IMR-90 (cell line): Measurements from ENCODE around the gene DPP10. TPM values are rescaled to one million over a fixed set of nuclear protein-coding genes. Genes with fewer than 3 reads are reported as not detected.

Source experiments
- ATAC-seq: fragments of 200-7000 bp; cut with Tn5 transposase; 2 replicates; pipeline ENCODE4 v1.9.1; 2020; ENCODE audit warnings: low read depth, mild to moderate bottlenecking, moderate library complexity
- BruUV-seq: library from RNA; stranded (reverse); fragments of 400-500 nt; replicated peaks from 2 replicates; lab custom pipeline; 2021; lab: Mats Ljungman, UMichigan
- CTCF ChIA-PET: fragments of 300-600 bp; formaldehyde crosslinking; extraction: SDS; loops from one replicate; lab custom pipeline; 2021; ENCODE audit warnings: antibody characterized with exemption; lab: Yijun Ruan, JAX
- POLR2A ChIA-PET: fragments of 300-600 bp; sonication (Branson Sonifier 250); formaldehyde crosslinking; loops from one replicate; lab custom pipeline; 2022; ENCODE audit warnings: antibody characterized with exemption; ENCODE audit not compliant: unreplicated experiment; lab: Charles Lee
- DNase-seq: peaks from one replicate; pipeline ENCODE4 v3.0.0; 2013
- H2AFZ ChIP-seq: replicated peaks from 2 replicates; pipeline ENCODE3; 2013; ENCODE audit warnings: low read length, mild to moderate bottlenecking; ENCODE audit not compliant: poor library complexity
- H2AK5ac ChIP-seq: 2 replicates; pipeline ENCODE4 v1.6.1; 2013; ENCODE audit warnings: low read depth, low read length, inconsistent platforms
- H2AK9ac ChIP-seq: replicated peaks from 2 replicates; pipeline ENCODE3; 2013; ENCODE audit warnings: mild to moderate bottlenecking, low read depth, low read length, moderate library complexity; ENCODE audit not compliant: poor library complexity
- H2BK120ac ChIP-seq: 2 replicates; pipeline ENCODE4 v1.6.1; 2013; ENCODE audit warnings: low read depth, low read length, inconsistent platforms
- H2BK15ac ChIP-seq: 3 replicates; pipeline ENCODE4 v1.6.1; 2013; ENCODE audit warnings: low read depth, low read length, inconsistent platforms
- H2BK20ac ChIP-seq: 2 replicates; pipeline ENCODE4 v1.6.1; 2013; ENCODE audit warnings: low read depth, mild to moderate bottlenecking, inconsistent platforms, low read length, moderate library complexity
- H2BK5ac ChIP-seq: 2 replicates; pipeline ENCODE4 v1.6.1; 2013; ENCODE audit warnings: mild to moderate bottlenecking, low read depth, low read length, inconsistent platforms; ENCODE audit not compliant: poor library complexity, severe bottlenecking
- H3K14ac ChIP-seq: replicated peaks from 2 replicates; pipeline ENCODE4 v1.6.1; 2013; ENCODE audit warnings: low read depth, low read length, inconsistent platforms
- H3K18ac ChIP-seq: 2 replicates; pipeline ENCODE4 v1.6.1; 2013; ENCODE audit warnings: low read depth, low read length, control low read depth
- H3K23ac ChIP-seq: 2 replicates; pipeline ENCODE4 v1.6.1; 2013; ENCODE audit warnings: low read depth, low read length, inconsistent platforms
- H3K27ac ChIP-seq: 2 replicates; pipeline ENCODE4 v1.5.1; 2013; ENCODE audit warnings: mild to moderate bottlenecking, control low read depth, low read length; ENCODE audit not compliant: insufficient read depth
- H3K27me3 ChIP-seq: 2 replicates; pipeline ENCODE4 v1.6.1; 2013; ENCODE audit warnings: low read length; ENCODE audit not compliant: control insufficient read depth, insufficient read depth
- H3K36me3 ChIP-seq: 2 replicates; pipeline ENCODE4 v1.6.1; 2013; ENCODE audit warnings: low read length, mixed read lengths; ENCODE audit not compliant: control insufficient read depth, insufficient read depth
- H3K4ac ChIP-seq: 2 replicates; pipeline ENCODE4 v1.6.1; 2013; ENCODE audit warnings: low read depth, low read length, inconsistent platforms
- H3K4me1 ChIP-seq: 2 replicates; pipeline ENCODE4 v1.6.1; 2013; ENCODE audit warnings: low read length, mixed read lengths; ENCODE audit not compliant: control insufficient read depth, insufficient read depth
- H3K4me2 ChIP-seq: 2 replicates; pipeline ENCODE4 v1.6.1; 2013; ENCODE audit warnings: low read depth, mild to moderate bottlenecking, control low read depth, low read length, moderate library complexity
- H3K4me3 ChIP-seq: 2 replicates; pipeline ENCODE4 v1.5.1; 2013; ENCODE audit warnings: low read depth, mild to moderate bottlenecking, control low read depth, low read length, moderate library complexity; ENCODE audit not compliant: insufficient read depth
- H3K56ac ChIP-seq: 2 replicates; pipeline ENCODE4 v1.6.1; 2013; ENCODE audit warnings: low read length, inconsistent platforms; ENCODE audit not compliant: insufficient read depth; ENCODE audit errors: extremely low read depth
- H3K79me1 ChIP-seq, 2 experiments: 2 replicates each; pipeline ENCODE4 v1.6.1; 2013; ENCODE audit warnings: low read length in 2 of 2, inconsistent platforms in 1 of 2, low read depth in 1 of 2
- H3K9ac ChIP-seq: 2 replicates; pipeline ENCODE4 v1.6.1; 2013; ENCODE audit warnings: low read depth, low read length, control low read depth
- H3K9me1 ChIP-seq: 2 replicates; pipeline ENCODE4 v1.6.1; 2013; ENCODE audit warnings: low read length, inconsistent platforms; ENCODE audit not compliant: insufficient read depth
- H3K9me3 ChIP-seq: 2 replicates; pipeline ENCODE4 v1.6.1; 2013; ENCODE audit warnings: low read length; ENCODE audit not compliant: control insufficient read depth, insufficient read depth
- H4K20me1 ChIP-seq: 2 replicates; pipeline ENCODE4 v1.6.1; 2013; ENCODE audit warnings: low read length, inconsistent platforms; ENCODE audit not compliant: insufficient read depth
- H4K5ac ChIP-seq: 2 replicates; pipeline ENCODE4 v1.6.1; 2013; ENCODE audit warnings: mild to moderate bottlenecking, low read depth, low read length, control low read depth
- H4K8ac ChIP-seq, 2 experiments: 2 replicates each; pipeline ENCODE4 v1.6.1; 2013; ENCODE audit warnings: low read depth in 2 of 2, low read length in 2 of 2, control low read depth in 1 of 2, inconsistent platforms in 1 of 2
- H4K91ac ChIP-seq: 2 replicates; pipeline ENCODE4 v1.6.1; 2013; ENCODE audit warnings: low read depth, low read length, inconsistent platforms; ENCODE audit not compliant: insufficient read depth
- BHLHE40 ChIP-seq: fragments of 150-350 bp; IDR thresholded peaks from 2 replicates; pipeline ENCODE4 v1.6.1; 2016; ENCODE audit warnings: mild to moderate bottlenecking, low read depth, low read length
- CEBPB ChIP-seq: IDR thresholded peaks from 2 replicates; pipeline ENCODE4 v1.6.1; 2012; ENCODE audit warnings: low read depth, low read length, improper control_type of control experiment
- CHD1 ChIP-seq: IDR thresholded peaks from 2 replicates; pipeline ENCODE4 v1.6.1; 2012; ENCODE audit warnings: low read depth, low read length, improper control_type of control experiment
- CTCF ChIP-seq: conservative IDR thresholded peaks from 2 replicates; pipeline ENCODE4 v1.5.1; 2012; ENCODE audit warnings: mild to moderate bottlenecking, low read depth, low read length, improper control_type of control experiment
- FOS ChIP-seq: fragments of 150-350 bp; IDR thresholded peaks from 2 replicates; pipeline ENCODE4 v1.6.1; 2016; ENCODE audit warnings: low read depth, low read length
- MAZ ChIP-seq: IDR thresholded peaks from 2 replicates; pipeline ENCODE4 v1.6.1; 2012; ENCODE audit warnings: low read depth, mild to moderate bottlenecking, low read length, improper control_type of control experiment, moderate library complexity, borderline replicate concordance
- MXI1 ChIP-seq: IDR thresholded peaks from 2 replicates; pipeline ENCODE4 v1.6.1; 2012; ENCODE audit warnings: low read depth, mild to moderate bottlenecking, low read length, moderate library complexity, borderline replicate concordance
- NFE2L2 ChIP-seq: fragments of 150-350 bp; IDR thresholded peaks from 2 replicates; pipeline ENCODE4 v1.6.1; 2016; ENCODE audit warnings: low read depth, mild to moderate bottlenecking, low read length
- POLR2A ChIP-seq: IDR thresholded peaks from 2 replicates; pipeline ENCODE4 v1.6.1; 2012; ENCODE audit warnings: mild to moderate bottlenecking, low read depth, low read length
- RAD21 ChIP-seq: IDR thresholded peaks from 2 replicates; pipeline ENCODE4 v1.6.1; 2012; ENCODE audit warnings: low read length, improper control_type of control experiment
- RCOR1 ChIP-seq: IDR thresholded peaks from 2 replicates; pipeline ENCODE4 v1.6.1; 2012; ENCODE audit warnings: mild to moderate bottlenecking, low read length, improper control_type of control experiment; ENCODE audit not compliant: insufficient replicate concordance
- RFX5 ChIP-seq: IDR thresholded peaks from 2 replicates; pipeline ENCODE4 v1.8.0; 2012; ENCODE audit warnings: low read depth, mild to moderate bottlenecking, low read length, moderate library complexity
- SMC3 ChIP-seq: fragments of 150-350 bp; IDR thresholded peaks from 2 replicates; pipeline ENCODE4 v1.6.1; 2016; ENCODE audit warnings: low read depth, mild to moderate bottlenecking, antibody characterized with exemption, low read length, moderate library complexity
- WGBS, 2 experiments: methylation state at CpG; one replicate each; pipeline versions ENCODE4 v1.1.5 to v1.1.7; 2013; ENCODE audit warnings: missing lambda C conversion rate in 2 of 2; ENCODE audit not compliant: insufficient read length in 1 of 2; ENCODE audit errors: extremely low coverage in 2 of 2; 5-methylcytosine and 5-hydroxymethylcytosine counted together
- dilution Hi-C: fragments of 300-500 bp; cut with HindIII; formaldehyde crosslinking; loops from one replicate; pipeline ENCODE4 v1.14.3; 2018; ENCODE audit warnings: low sequenced_read_pairs; ENCODE audit not compliant: unreplicated experiment
- in situ Hi-C: fragments of 300-500 bp; cut with MboI; formaldehyde crosslinking; loops from 3 replicates; pipeline ENCODE4 v1.14.3; 2019; ENCODE audit warnings: low sequenced_read_pairs, inconsistent platforms, mixed read lengths
- intact Hi-C: fragments of 100-400 bp; cut with micrococcal nuclease; formaldehyde crosslinking; loops from 2 replicates; pipeline ENCODE4 v1.10.0; 2022
- polyA plus RNA-seq, 3 experiments: library from polyadenylated mRNA; depleted of rRNA; stranded (reverse); fragments of >200 nt; gene quantifications; 2 replicates each; pipeline ENCODE4 v1.2.3, GENCODE V29; 2012; ENCODE audit warnings: low replicate concordance in 1 of 3
- total RNA-seq: library from RNA; depleted of rRNA; stranded (reverse); fragments of >200 nt; gene quantifications from 2 replicates; pipeline ENCODE4 v1.2.3, GENCODE V29; 2012
- TF ChIP-seq, protein P1 (sequence below): fragments of 150-350 bp; IDR thresholded peaks from 2 replicates; pipeline ENCODE4 v1.6.1; 2017; ENCODE audit warnings: mild to moderate bottlenecking, antibody characterized with exemption, low read length, low read depth

The DPP10 gene
- total and polyA plus RNA-seq, 2 of the 4 experiments (the other 2 are of a cell fraction) = not detected

GRCh38 chr2:115609978-115610377, 1167.5 kb downstream of the DPP10 start:
- ChIA-PET CTCF (no interaction called here), POLR2A (no interaction called here)
- no TSS peak for BruUV-seq
- no peak overlapping the region for H2BK5ac ChIP-seq
- no peak overlapping the region for H3K14ac ChIP-seq
- H4K8ac ChIP-seq = no peak overlapping the region
- no peak overlapping the region for H2BK120ac ChIP-seq
- H3K9me3 ChIP-seq = peaks cover 2% of the 10 kb centered on the region; the same call in 1 of the 2 replicates
- TF ChIP-seq CTCF = no peak
- no peak for TF ChIP-seq BHLHE40
- TF ChIP-seq RCOR1 = no peak
- TF ChIP-seq MXI1 = no peak
- TF ChIP-seq POLR2A = no peak
- TF ChIP-seq NFE2L2 = no peak
- TF ChIP-seq RAD21 = no peak
- no peak for TF ChIP-seq MAZ
- no peak for TF ChIP-seq SMC3
- TF ChIP-seq, protein P1, sequence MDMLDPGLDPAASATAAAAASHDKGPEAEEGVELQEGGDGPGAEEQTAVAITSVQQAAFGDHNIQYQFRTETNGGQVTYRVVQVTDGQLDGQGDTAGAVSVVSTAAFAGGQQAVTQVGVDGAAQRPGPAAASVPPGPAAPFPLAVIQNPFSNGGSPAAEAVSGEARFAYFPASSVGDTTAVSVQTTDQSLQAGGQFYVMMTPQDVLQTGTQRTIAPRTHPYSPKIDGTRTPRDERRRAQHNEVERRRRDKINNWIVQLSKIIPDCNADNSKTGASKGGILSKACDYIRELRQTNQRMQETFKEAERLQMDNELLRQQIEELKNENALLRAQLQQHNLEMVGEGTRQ = no peak
- TF ChIP-seq CHD1 = no peak
- no peak for TF ChIP-seq FOS
- no peak for TF ChIP-seq CEBPB
- no peak for TF ChIP-seq RFX5
- H3K36me3 ChIP-seq = no peaks in the 10 kb centered on the region
- H3K23ac ChIP-seq = no peak overlapping the region
- H2BK20ac ChIP-seq = no peak overlapping the region
- no peaks in the 10 kb centered on the region for H3K27me3 ChIP-seq
- ATAC-seq (no peak), DNase-seq (no peak)
- WGBS, 2 experiments = no CpG with 5 or more reads among the region's 2 CpGs
- H3K4me2 ChIP-seq = no peak overlapping the region
- H3K4me3 ChIP-seq = no peak overlapping the region
- H2BK15ac ChIP-seq = no peak overlapping the region
- H2AK9ac ChIP-seq = no peak overlapping the region
- no peak overlapping the region for H2AK5ac ChIP-seq
- in situ Hi-C loops (no loop called here), dilution Hi-C loops (no loop called here), intact Hi-C loops (no loop called here)
- H4K5ac ChIP-seq = no peak overlapping the region
- no peak overlapping the region for H3K27ac ChIP-seq
- H3K9me1 ChIP-seq = no peaks in the 10 kb centered on the region
- no peaks in the 10 kb centered on the region for H3K4me1 ChIP-seq
- no peak overlapping the region for H3K9ac ChIP-seq
- no peaks in the 10 kb centered on the region for H3K79me1 ChIP-seq
- no peak overlapping the region for H3K4ac ChIP-seq
- no peak overlapping the region for H4K91ac ChIP-seq
- H4K20me1 ChIP-seq = no peaks in the 10 kb centered on the region
- no peak overlapping the region for H3K18ac ChIP-seq
- H3K56ac ChIP-seq = no peak overlapping the region
- H2AFZ ChIP-seq = no peak overlapping the region
